ENCODE measurements around the gene TCF20.

- TF ChIP-seq CTCF (IDR thresholded peaks at IDR 0.05) (no peak), POLR2A (IDR thresholded peaks at IDR 0.05) (no peak), POLR2AphosphoS5 (IDR thresholded peaks at IDR 0.05) (no peak)
Observed at GRCh38 chr22:42281706-42282251, 11.3 kb upstream of the TCF20 start.
